GM11168 (cell line): ENCODE results near the gene BHLHA15.

Experiments used
- in situ Hi-C: fragments of 300-500 bp; cut with MboI; formaldehyde crosslinking; loops from one replicate; pipeline ENCODE4 v1.12.0; 2022; ENCODE audit warnings: low sequenced_read_pairs; ENCODE audit not compliant: unreplicated experiment

BHLHA15 gene

GRCh38 chr7:98211221-98211675 is at the start of gene BHLHA15:
BHLHA15 (plus strand) TSS chr7:98211439; CDS start chr7:98212310, 871 bp downstream.
- in situ Hi-C loops, result no loop called here

- in situ Hi-C loops, result loop anchor here (5.0 kb wide), 1 partner anchor 50 kb away; no protein-coding TSS in a partner anchor
Measured at GRCh38 chr7:98162758-98163157, 48.5 kb upstream of the BHLHA15 start.

- in situ Hi-C loops, result loop anchor here (5.0 kb wide), 1 partner anchor 51 kb away; no protein-coding TSS in a partner anchor
Measured at GRCh38 chr7:98163269-98163668, 48.0 kb upstream of the BHLHA15 start.

DNA sequence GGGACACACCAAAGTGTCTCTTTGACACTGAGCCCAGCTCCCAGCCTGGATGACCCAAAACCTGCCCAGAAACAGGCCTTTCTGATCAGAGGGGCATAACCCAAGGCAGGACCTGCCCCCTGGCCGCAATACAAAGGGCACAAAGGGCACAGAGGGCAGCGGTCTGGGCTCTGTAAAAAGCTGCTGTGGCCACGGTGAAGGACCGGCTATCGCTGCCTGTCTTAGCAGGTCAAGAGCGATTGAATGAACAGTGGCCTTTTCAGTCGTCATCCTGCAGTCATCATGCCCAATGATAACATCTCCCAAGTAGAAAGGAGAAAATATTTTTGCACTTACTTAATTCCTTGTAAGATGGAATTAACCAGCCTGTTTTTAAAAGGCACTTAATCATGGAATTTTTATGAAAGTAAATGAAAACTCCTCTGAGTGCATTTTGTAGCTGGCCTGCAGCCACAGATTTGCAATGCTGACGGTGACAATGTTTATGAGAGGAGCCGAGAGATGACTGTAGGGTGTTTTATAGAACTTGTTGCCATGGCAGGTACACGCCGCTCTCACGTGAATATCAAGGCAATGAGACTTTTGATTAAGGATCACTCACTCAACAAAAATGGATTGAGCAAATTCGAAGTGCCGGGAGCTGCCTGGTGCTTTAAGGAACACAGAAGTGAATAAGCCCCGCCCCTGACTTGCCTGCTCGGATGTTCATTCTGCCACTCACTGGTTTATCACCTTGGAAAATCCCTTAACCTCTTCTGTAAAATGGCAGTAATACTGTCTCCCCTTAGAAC is 47.3 kb upstream of the BHLHA15 start:
- in situ Hi-C loops, result loop anchor here (5.0 kb wide), 1 partner anchor 52 kb away; no protein-coding TSS in a partner anchor

GRCh38 chr7:98165827-98166667 is 45.2 kb upstream of the BHLHA15 start:
- in situ Hi-C loops, result no loop called here

DNA sequence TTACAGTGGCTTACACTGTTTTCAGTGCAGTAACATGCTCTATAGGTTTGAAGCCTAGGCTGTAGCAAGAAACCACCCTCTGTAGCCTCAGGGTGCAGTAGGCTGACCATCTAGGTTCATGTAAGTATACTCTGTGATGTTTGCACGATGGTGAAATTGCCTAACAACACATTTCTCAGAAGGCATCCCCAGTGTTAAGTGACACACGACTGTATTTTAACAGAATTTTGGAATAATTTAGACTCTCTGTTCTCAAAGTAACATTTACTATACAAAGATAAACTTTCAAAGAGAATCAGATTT is 44.6 kb upstream of the BHLHA15 start:
- in situ Hi-C loops, result no loop called here

DNA sequence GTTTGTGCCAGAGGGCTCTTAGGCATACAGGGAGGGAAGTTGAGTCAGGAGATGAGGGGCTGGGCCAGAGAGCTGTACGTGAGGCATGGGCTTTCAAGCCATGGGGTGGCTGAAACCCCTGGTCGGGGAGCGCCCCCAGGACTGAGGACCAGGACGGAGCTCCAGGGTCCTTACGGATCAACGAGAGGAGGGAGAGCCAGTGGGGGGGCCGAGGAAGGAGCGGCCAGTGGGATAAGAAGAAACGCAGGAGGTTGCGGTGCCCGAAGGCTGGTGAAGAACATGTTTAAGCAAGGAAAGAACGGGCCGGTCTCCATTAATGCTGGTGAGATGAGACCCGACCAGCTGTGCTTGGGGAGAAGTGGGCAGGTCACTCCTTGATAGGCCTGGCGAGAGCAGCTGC is 43.6 kb upstream of the BHLHA15 start:
- in situ Hi-C loops, result no loop called here

GRCh38 chr7:98168181-98168903 is 42.9 kb upstream of the BHLHA15 start:
- in situ Hi-C loops, result no loop called here

DNA sequence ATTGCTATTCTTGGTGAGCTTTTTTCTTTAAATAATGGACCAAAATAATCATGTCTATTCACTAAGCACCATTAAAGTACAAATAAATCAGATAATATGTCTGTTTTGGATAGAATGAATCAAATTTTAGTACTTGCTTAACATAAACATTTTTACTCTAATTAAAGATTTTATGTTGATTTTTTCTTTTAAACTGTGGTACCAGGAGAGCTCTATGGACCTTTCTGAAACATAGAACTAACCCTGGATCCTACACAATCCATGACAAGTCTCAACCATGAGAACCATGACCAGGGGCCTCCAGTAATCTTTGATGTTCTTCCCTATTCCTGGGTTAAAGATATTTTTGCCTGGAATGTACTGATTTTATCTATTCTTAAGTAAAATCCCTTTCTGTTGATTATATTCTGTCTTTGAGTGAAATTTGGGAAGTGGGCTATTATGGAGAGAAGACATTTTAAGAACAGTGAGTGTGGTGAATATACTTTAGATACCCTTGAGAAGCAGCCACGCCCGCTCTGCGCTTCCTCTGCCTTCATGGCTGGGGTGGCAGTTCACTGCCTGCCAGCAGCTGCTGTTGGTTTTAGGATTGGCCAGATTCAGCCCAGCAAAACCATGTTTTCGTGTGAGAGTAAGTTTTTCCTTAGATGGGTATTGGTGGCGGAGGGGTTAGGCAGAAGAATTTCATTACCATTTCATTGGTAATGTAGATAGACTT is 42.2 kb upstream of the BHLHA15 start:
- in situ Hi-C loops, result no loop called here

GRCh38 chr7:98170966-98171365 is 40.3 kb upstream of the BHLHA15 start:
- in situ Hi-C loops, result no loop called here

- in situ Hi-C loops, result no loop called here
Measured at GRCh38 chr7:98171449-98171848, 39.8 kb upstream of the BHLHA15 start.

DNA sequence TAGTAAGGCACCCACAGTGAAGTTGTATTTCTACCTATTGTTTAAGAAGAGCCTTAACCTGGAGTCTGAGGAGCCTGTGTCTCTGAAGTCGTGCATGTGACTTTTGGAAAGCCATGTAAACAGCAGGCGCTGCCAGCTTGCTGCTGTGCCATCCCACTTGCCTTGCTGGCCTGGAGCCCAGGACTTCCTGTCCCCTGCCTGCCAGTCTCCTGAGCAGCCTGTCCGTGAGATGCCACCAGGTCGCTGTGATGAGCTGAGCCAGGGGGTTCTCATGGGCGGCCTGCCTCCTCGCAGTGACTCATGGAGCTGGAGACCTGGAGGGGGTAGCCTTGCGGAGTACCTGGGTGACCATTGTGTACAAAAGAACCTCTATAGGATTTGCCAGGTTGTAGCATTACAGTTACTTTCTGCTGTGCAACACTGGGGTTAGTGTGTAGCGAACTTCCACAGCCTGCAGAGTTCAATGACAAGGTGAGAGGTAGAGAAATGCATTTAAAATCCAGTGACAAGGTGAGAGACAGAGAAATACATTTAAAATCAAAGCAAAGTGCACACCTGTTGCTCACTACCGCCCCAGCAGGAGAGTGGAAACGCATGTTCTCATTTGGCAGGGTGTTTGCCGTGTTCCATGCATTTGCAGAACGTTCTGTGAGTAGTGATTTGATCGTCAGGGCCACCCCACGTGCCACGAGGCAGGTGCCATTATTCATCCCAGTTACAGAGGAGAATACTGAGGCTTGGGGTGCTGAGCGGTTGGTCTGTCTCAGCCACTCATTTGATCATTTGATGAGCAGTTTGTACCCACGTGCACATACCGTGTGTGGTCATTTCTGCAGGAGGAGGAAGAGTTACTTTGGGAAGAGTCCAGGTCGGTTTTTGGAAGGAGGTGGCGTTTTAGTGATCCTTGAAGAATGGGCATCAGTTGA is 36.6 kb upstream of the BHLHA15 start:
- in situ Hi-C loops, result no loop called here

- in situ Hi-C loops, result no loop called here
Measured at GRCh38 chr7:98175260-98175940, 35.8 kb upstream of the BHLHA15 start.

- in situ Hi-C loops, result no loop called here
Measured at GRCh38 chr7:98177553-98177952, 33.7 kb upstream of the BHLHA15 start.

DNA sequence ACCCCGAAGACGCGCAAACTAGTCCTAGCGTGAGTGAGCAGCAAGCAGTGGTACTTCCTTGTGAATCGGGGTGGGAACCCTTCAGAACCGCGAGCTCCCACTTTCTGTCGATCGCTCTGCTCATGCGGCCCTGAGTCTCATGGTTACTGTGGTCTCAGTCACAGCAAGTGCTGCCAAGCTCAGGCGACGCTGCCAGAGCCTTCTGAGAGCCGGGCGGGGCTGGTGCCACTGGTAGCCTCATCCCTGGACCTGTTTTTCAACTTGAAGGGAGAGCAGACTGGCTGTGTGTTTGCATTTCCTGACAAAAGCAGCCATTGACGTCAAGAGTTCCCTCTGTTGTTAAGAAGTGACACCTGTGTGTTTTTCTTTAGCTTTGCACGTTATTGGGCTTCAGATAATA is 32.9 kb upstream of the BHLHA15 start:
- in situ Hi-C loops, result no loop called here

GRCh38 chr7:98178762-98179490 is 32.3 kb upstream of the BHLHA15 start:
- in situ Hi-C loops, result no loop called here

- in situ Hi-C loops, result no loop called here
Measured at GRCh38 chr7:98180751-98181150, 30.5 kb upstream of the BHLHA15 start.

DNA sequence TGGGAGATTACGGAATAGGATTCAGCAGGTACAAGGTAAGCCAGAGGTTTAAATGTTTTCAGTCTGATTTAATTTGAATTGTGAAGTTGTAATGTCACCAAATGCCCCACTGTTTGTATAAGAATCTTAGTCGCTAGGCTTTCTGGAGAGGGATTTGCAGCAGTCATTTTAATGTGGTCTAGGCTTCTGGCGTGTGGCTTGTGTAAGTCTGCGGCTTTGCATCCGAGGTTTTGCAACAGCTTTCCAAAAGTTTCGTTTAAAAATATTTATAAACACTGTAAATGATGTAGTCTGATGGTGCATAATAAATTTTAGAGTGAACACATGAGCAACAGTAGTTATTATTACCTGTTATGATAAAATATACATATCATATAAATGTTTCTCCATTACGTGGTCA is 26.1 kb upstream of the BHLHA15 start:
- in situ Hi-C loops, result no loop called here
